Thoracic aorta (tissue), 2 donors: ENCODE results near the gene PI3. TPM values are rescaled to one million over a fixed set of nuclear protein-coding genes. Genes with fewer than 3 reads are reported as not detected.

Experiments
- ATAC-seq: fragments of 150-250 bp; one replicate; pipeline ENCODE4 v1.8.0; 2017; ENCODE audit warnings: low read depth; ENCODE audit not compliant: insufficient number of reproducible peaks, low FRiP score
- DNase-seq: peaks from one replicate; pipeline ENCODE4 v3.0.0-alpha.2; 2020; ENCODE audit warnings: low spot score
- H3K27ac ChIP-seq, 2 donors: fragments of 200-600 bp; sonication (generic); 1 replicate in 1 of 2; 2 replicates in 1 of 2; pipeline ENCODE4 v1.5.1; 2016; ENCODE audit warnings: mild to moderate bottlenecking in 2 of 2, moderate library complexity in 2 of 2
- H3K27me3 ChIP-seq: fragments of 200-600 bp; sonication (generic); replicated peaks from 2 replicates; pipeline ENCODE4 v1.6.0; 2016; ENCODE audit warnings: mild to moderate bottlenecking; ENCODE audit not compliant: insufficient read depth
- H3K36me3 ChIP-seq: fragments of 200-600 bp; sonication (generic); one replicate; pipeline ENCODE4 v1.5.1; 2016
- H3K4me1 ChIP-seq, 2 donors: fragments of 200-600 bp; sonication (generic); 1 replicate in 1 of 2; 2 replicates in 1 of 2; pipeline versions ENCODE4 v1.5.1 to v1.6.0; 2016; ENCODE audit warnings: low read depth in 2 of 2, mild to moderate bottlenecking in 1 of 2; ENCODE audit not compliant: control insufficient read depth in 1 of 2
- H3K4me3 ChIP-seq: fragments of 200-600 bp; sonication (generic); 2 replicates; pipeline ENCODE4 v1.5.1; 2016; ENCODE audit warnings: mild to moderate bottlenecking
- H3K9me3 ChIP-seq: fragments of 200-600 bp; sonication (generic); 2 replicates; pipeline ENCODE4 v1.5.1; 2016
- total RNA-seq, 2 donors: library from RNA; depleted of rRNA; stranded (reverse); fragments of >200 nt; gene quantifications; one replicate each; pipeline versions ENCODE4 v1.1.0 to v1.2.3, GENCODE V29; 2016
- TF ChIP-seq, protein P1 (sequence below): fragments of 200-600 bp; sonication (generic); IDR thresholded peaks from one replicate; pipeline ENCODE4 v1.5.1; 2019; ENCODE audit warnings: antibody characterized with exemption

Gene PI3
- total RNA-seq, 2 donors from 2014 or later, result not detected

DNA sequence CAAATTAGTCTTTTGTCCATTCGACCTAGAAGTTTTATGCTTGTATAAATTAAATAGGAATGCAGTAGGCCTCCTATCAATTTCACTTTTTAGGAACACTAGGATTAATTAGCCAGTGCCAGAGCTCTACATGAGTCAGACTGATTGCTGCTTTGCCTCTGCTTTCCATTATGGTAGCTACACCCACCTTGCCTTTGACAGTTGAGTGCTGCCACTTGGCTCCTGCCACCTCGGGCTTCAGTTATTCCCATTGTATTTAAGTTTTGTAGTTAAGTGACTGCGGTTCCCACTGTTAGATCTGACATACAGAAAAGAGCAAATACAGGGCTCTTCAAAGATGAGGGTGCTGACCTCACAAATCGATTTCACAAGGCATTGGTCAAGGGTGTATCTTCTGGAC is 33.9 kb upstream of the PI3 start:
- TF ChIP-seq, protein P1, sequence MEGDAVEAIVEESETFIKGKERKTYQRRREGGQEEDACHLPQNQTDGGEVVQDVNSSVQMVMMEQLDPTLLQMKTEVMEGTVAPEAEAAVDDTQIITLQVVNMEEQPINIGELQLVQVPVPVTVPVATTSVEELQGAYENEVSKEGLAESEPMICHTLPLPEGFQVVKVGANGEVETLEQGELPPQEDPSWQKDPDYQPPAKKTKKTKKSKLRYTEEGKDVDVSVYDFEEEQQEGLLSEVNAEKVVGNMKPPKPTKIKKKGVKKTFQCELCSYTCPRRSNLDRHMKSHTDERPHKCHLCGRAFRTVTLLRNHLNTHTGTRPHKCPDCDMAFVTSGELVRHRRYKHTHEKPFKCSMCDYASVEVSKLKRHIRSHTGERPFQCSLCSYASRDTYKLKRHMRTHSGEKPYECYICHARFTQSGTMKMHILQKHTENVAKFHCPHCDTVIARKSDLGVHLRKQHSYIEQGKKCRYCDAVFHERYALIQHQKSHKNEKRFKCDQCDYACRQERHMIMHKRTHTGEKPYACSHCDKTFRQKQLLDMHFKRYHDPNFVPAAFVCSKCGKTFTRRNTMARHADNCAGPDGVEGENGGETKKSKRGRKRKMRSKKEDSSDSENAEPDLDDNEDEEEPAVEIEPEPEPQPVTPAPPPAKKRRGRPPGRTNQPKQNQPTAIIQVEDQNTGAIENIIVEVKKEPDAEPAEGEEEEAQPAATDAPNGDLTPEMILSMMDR, result no peak
- Histone ChIP-seq H3K4me3 (no peak overlapping the region), H3K36me3 (no peaks in the 10 kb centered on the region), H3K27me3 (no peaks in the 10 kb centered on the region), H3K27ac (no peak overlapping the region), H3K9me3 (no peaks in the 10 kb centered on the region), H3K4me1 (no peaks in the 10 kb centered on the region)
- ATAC-seq (no peak), DNase-seq (no peak)

DNA sequence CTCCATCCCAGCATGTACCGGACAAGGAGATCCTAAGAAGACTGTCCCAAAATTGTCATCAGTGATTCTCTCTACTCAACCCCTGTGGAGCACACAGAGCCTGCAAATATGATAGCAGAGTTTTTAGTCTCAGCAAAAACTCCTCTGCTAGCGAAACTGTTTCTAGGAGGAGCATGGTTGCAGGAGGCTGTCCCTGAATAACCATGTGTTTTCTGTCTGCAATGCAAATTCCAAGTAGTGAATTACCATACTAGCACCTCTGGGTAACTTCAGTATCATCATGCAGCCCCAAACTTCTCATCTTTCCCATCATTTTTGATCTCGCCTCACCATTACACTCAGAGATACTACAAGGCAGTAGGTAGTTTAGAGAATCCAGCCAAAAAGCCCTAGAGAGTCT is 25.6 kb upstream of the PI3 start:
- Histone ChIP-seq H3K9me3 (no peaks in the 10 kb centered on the region), H3K4me1 (no peaks in the 10 kb centered on the region), H3K36me3 (no peaks in the 10 kb centered on the region), H3K27me3 (no peaks in the 10 kb centered on the region), H3K27ac (no peak overlapping the region), H3K4me3 (no peak overlapping the region)
- no peak for ATAC-seq
- TF ChIP-seq, protein P1, result no peak
- no peak for DNase-seq

DNA sequence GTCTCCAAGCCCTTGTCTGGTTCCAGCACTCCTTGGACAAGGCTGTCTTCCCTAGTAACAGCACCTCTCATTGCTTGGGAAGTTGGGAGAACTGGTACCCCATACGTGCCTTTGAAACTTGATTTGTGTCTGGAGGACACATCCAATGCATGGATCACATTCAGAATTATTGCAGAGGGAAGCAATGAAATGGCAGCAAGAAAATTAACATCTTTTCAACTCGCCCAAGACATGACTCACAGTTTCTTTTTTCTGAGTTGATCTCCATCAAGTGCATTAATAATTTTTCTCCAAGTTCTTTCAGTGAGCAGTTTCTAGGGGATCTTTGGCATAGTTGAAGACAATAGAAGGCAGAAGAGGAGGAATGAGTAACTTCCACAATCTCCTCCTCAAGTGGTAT is 22.3 kb upstream of the PI3 start:
- no peaks in the 10 kb centered on the region for H3K27me3 ChIP-seq
- TF ChIP-seq, protein P1, result no peak
- ATAC-seq (no peak), DNase-seq (no peak)
- H3K9me3 ChIP-seq, result no peaks in the 10 kb centered on the region
- H3K4me3 ChIP-seq, result no peak overlapping the region
- no peaks in the 10 kb centered on the region for H3K4me1 ChIP-seq
- no peak overlapping the region for H3K27ac ChIP-seq
- H3K36me3 ChIP-seq, result no peaks in the 10 kb centered on the region

DNA sequence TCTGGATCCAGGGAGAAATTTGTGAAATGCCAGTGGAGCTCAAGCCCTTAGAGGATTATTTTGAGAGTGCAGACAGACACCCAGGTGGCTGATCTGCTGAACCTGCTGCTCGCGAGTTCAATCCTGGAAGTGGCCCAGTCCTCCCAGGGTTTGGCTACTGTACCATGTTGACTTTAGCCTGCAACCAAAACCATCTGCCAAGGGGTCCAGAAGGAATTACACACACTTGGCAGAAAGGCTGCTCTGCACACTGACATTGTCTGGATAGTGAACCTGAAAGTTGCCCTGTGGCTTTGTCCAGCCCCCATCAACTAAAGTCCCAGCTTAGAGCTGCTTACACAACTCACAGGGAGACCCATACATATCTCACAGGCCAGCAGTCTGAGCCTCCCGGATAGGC is 21.6 kb upstream of the PI3 start:
- Histone ChIP-seq H3K9me3 (no peaks in the 10 kb centered on the region), H3K4me1 (no peaks in the 10 kb centered on the region), H3K27ac (no peak overlapping the region), H3K27me3 (no peaks in the 10 kb centered on the region), H3K36me3 (no peaks in the 10 kb centered on the region), H3K4me3 (no peak overlapping the region)
- ATAC-seq (no peak), DNase-seq (no peak)
- TF ChIP-seq, protein P1, result no peak

DNA sequence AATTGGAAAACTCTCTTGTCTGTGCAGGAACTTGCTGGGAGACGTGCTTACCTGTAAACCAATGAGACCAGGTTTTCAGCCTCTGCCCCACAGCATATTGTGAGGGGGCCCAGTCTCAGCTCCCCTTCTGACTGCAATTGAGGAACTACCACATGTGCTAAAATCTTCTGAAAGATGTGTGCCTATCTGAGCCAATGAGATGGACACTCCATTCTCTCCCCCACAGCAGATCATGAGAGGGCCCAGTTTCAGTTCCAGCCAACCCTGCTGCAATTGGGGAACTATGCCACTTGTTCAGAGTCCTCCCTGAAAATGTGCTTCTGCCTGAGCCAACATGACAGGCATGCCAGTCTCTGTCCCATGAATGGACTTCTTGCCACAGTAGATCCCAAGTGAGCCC is 20.9 kb upstream of the PI3 start:
- ATAC-seq, result no peak
- Histone ChIP-seq H3K27ac (no peak overlapping the region), H3K9me3 (peaks cover 2% of the 10 kb centered on the region), H3K36me3 (no peaks in the 10 kb centered on the region), H3K4me3 (no peak overlapping the region), H3K27me3 (no peaks in the 10 kb centered on the region), H3K4me1 (no peaks in the 10 kb centered on the region)
- DNase-seq, result no peak
- TF ChIP-seq, protein P1, result no peak
